H1 (cell line): Measurements from ENCODE around the gene MRFAP1L1. TPM values are rescaled to one million over a fixed set of nuclear protein-coding genes. Genes with fewer than 3 reads are reported as not detected.
A peak's percentile ranks its signal among the peaks of the same experiment; 100 is the strongest.

Source experiments
- CTCF ChIA-PET: fragments of 300-600 bp; sonication (Branson Sonifier 250); formaldehyde crosslinking; loops from one replicate; lab custom pipeline; 2021; ENCODE audit not compliant: partially characterized antibody; lab: Charles Lee
- POLR2A ChIA-PET: fragments of 300-600 bp; sonication (Branson Sonifier 250); formaldehyde crosslinking; loops from one replicate; lab custom pipeline; 2021; ENCODE audit warnings: inconsistent platforms; ENCODE audit not compliant: partially characterized antibody; lab: Charles Lee
- DNase-seq, 2 experiments: peaks; one replicate each; pipeline versions ENCODE4 v3.0.0 to v3.0.0-alpha.2; 2010 to 2022; ENCODE audit warnings: low spot score in 2 of 2, low read depth in 1 of 2, mixed read lengths in 1 of 2
- FAIRE-seq: peaks from 2 replicates; lab custom pipeline; 2011; peaks lifted over from hg19 to GRCh38; lab: Jason Lieb, UNC
- H2AFZ ChIP-seq: 2 replicates; pipeline ENCODE4 v1.8.1; 2012; ENCODE audit warnings: low read length, inconsistent platforms
- H2AK5ac ChIP-seq: 2 replicates; pipeline ENCODE4 v1.6.1; 2013; ENCODE audit warnings: low read depth, low read length
- H2BK120ac ChIP-seq: replicated peaks from 2 replicates; pipeline ENCODE3; 2013; ENCODE audit warnings: low read depth, low read length, inconsistent platforms
- H2BK12ac ChIP-seq: 2 replicates; pipeline ENCODE4 v1.6.1; 2013; ENCODE audit warnings: low read depth, low read length
- H2BK15ac ChIP-seq: 2 replicates; pipeline ENCODE4 v1.6.1; 2013; ENCODE audit warnings: low read length
- H2BK20ac ChIP-seq: 2 replicates; pipeline ENCODE4 v1.6.1; 2013; ENCODE audit warnings: low read length
- H2BK5ac ChIP-seq: 2 replicates; pipeline ENCODE4 v1.6.1; 2013; ENCODE audit warnings: low read depth, low read length
- H3K14ac ChIP-seq: 2 replicates; pipeline ENCODE4 v1.6.1; 2013; ENCODE audit warnings: inconsistent platforms; ENCODE audit not compliant: insufficient read length
- H3K18ac ChIP-seq: 2 replicates; pipeline ENCODE4 v1.6.1; 2013; ENCODE audit warnings: low read length; ENCODE audit errors: extremely low read depth
- H3K23ac ChIP-seq: 2 replicates; pipeline ENCODE4 v1.6.1; 2013; ENCODE audit warnings: inconsistent platforms; ENCODE audit not compliant: insufficient read length
- H3K23me2 ChIP-seq: 2 replicates; pipeline ENCODE4 v1.6.1; 2013; ENCODE audit warnings: low read depth, low read length
- H3K27ac ChIP-seq: 2 replicates; pipeline ENCODE4 v1.6.1; 2011; ENCODE audit warnings: low read depth, low read length, inconsistent platforms
- H3K27me3 ChIP-seq, 4 experiments: replicated peaks in 1 of 4; 1 replicate in 1 of 4; 2 replicates in 3 of 4; pipeline versions ENCODE4 v1.6.1 to v1.8.1; 2011 to 2013; ENCODE audit warnings: low read length in 3 of 4, mild to moderate bottlenecking in 3 of 4, inconsistent platforms in 2 of 4, mixed read lengths in 2 of 4, moderate library complexity in 1 of 4; ENCODE audit not compliant: control insufficient read depth in 3 of 4, insufficient read depth in 3 of 4; ENCODE audit errors: extremely low read depth in 1 of 4
- H3K36me3 ChIP-seq, 4 experiments: 2 replicates each; pipeline versions ENCODE4 v1.6.1 to v1.8.1; 2011 to 2013; ENCODE audit warnings: mild to moderate bottlenecking in 4 of 4, low read length in 3 of 4, moderate library complexity in 2 of 4, control low read depth in 1 of 4, inconsistent platforms in 1 of 4; ENCODE audit not compliant: insufficient read depth in 4 of 4, control insufficient read depth in 2 of 4
- H3K4ac ChIP-seq: replicated peaks from 2 replicates; pipeline ENCODE3; 2013; ENCODE audit warnings: low read length, low read depth, mixed read lengths, inconsistent platforms; ENCODE audit not compliant: insufficient read length
- H3K4me1 ChIP-seq, 4 experiments: replicated peaks in 1 of 4; 1 replicate in 1 of 4; 2 replicates in 3 of 4; pipeline versions ENCODE4 v1.6.1 to v1.8.1; 2011 to 2013; ENCODE audit warnings: low read length in 3 of 4, inconsistent platforms in 2 of 4, mixed read lengths in 1 of 4; ENCODE audit not compliant: insufficient read depth in 4 of 4, control insufficient read depth in 3 of 4
- H3K4me2 ChIP-seq, 2 experiments: 2 replicates each; pipeline versions ENCODE4 v1.6.1 to v1.8.1; 2011 to 2013; ENCODE audit warnings: low read depth in 2 of 2, low read length in 2 of 2, control low read depth in 1 of 2, inconsistent platforms in 1 of 2, mild to moderate bottlenecking in 1 of 2; ENCODE audit not compliant: insufficient read depth in 1 of 2
- H3K4me3 ChIP-seq, 4 experiments: fragments of 200-600, 300-600 bp in 1 of 4; sonication (generic), shearing (Covaris generic), sonication (Bioruptor Twin) in 1 of 4; 2 replicates each; pipeline versions ENCODE4 v1.5.1 to v1.8.1; 2011 to 2016; ENCODE audit warnings: low read length in 4 of 4, low read depth in 3 of 4, control low read depth in 2 of 4, inconsistent platforms in 2 of 4, mild to moderate bottlenecking in 2 of 4, mixed read lengths in 1 of 4, moderate library complexity in 1 of 4; ENCODE audit not compliant: insufficient read depth in 2 of 4; ENCODE audit errors: extremely low read depth in 1 of 4
- H3K56ac ChIP-seq: replicated peaks from 2 replicates; pipeline ENCODE3; 2013; ENCODE audit warnings: low read depth, mild to moderate bottlenecking, mixed read lengths, low read length, inconsistent platforms; ENCODE audit not compliant: insufficient read length
- H3K79me1 ChIP-seq: 2 replicates; pipeline ENCODE4 v1.6.1; 2013; ENCODE audit warnings: low read depth, low read length, control low read depth
- H3K79me2 ChIP-seq, 2 experiments: 2 replicates each; pipeline versions ENCODE4 v1.6.1 to v1.8.1; 2012 to 2013; ENCODE audit warnings: low read length in 2 of 2, mild to moderate bottlenecking in 2 of 2, inconsistent platforms in 1 of 2; ENCODE audit not compliant: insufficient read depth in 2 of 2, control insufficient read depth in 1 of 2
- H3K9ac ChIP-seq, 4 experiments: replicated peaks in 1 of 4; 1 replicate in 1 of 4; 2 replicates in 3 of 4; pipeline versions ENCODE4 v1.6.1 to v1.8.1; 2011 to 2013; ENCODE audit warnings: low read depth in 3 of 4, low read length in 3 of 4, control low read depth in 2 of 4, mild to moderate bottlenecking in 2 of 4, moderate library complexity in 2 of 4, inconsistent platforms in 1 of 4; ENCODE audit errors: extremely low read depth in 1 of 4
- H3K9me3 ChIP-seq, 2 experiments: 2 replicates each; pipeline versions ENCODE4 v1.6.1 to v1.8.1; 2012 to 2013; ENCODE audit warnings: mild to moderate bottlenecking in 2 of 2, moderate library complexity in 2 of 2, control low read depth in 1 of 2, inconsistent platforms in 1 of 2, low read depth in 1 of 2, low read length in 1 of 2, mixed read lengths in 1 of 2; ENCODE audit not compliant: insufficient read depth in 2 of 2
- H4K20me1 ChIP-seq, 2 experiments: replicated peaks in 1 of 2; 2 replicates each; pipeline versions ENCODE3 to v1.8.1; 2011 to 2013; ENCODE audit warnings: inconsistent platforms in 2 of 2, low read length in 2 of 2, mild to moderate bottlenecking in 1 of 2; ENCODE audit not compliant: insufficient read depth in 2 of 2, control insufficient read depth in 1 of 2
- H4K5ac ChIP-seq: 2 replicates; pipeline ENCODE4 v1.6.1; 2013; ENCODE audit warnings: low read length, low read depth, mixed read lengths, inconsistent platforms; ENCODE audit not compliant: insufficient read length
- H4K8ac ChIP-seq: 2 replicates; pipeline ENCODE4 v1.8.0; 2013; ENCODE audit warnings: mild to moderate bottlenecking, moderate library complexity, low read length, inconsistent platforms; ENCODE audit not compliant: insufficient read depth; ENCODE audit errors: extremely low read depth
- H4K91ac ChIP-seq: replicated peaks from 2 replicates; pipeline ENCODE3; 2013; ENCODE audit warnings: low read length, mixed read lengths, inconsistent platforms; ENCODE audit not compliant: insufficient read length
- CREB1 ChIP-seq: IDR thresholded peaks from 2 replicates; pipeline ENCODE4 v1.6.1; 2012; ENCODE audit warnings: inconsistent platforms
- GTF2F1 ChIP-seq: IDR thresholded peaks from 2 replicates; pipeline ENCODE4 v1.6.1; 2012; ENCODE audit warnings: low read depth, low read length, improper control_type of control experiment, borderline replicate concordance
- JUND ChIP-seq: IDR thresholded peaks from 2 replicates; pipeline ENCODE4 v1.6.1; 2011; ENCODE audit warnings: mild to moderate bottlenecking, improper control_type of control experiment, low read length
- KDM5A ChIP-seq: fragments of 200-600 bp; IDR thresholded peaks from 2 replicates; pipeline ENCODE4 v1.7.1; 2012; ENCODE audit warnings: mild to moderate bottlenecking, low read length, inconsistent platforms, mixed read lengths
- USF2 ChIP-seq: IDR thresholded peaks from 2 replicates; pipeline ENCODE4 v1.6.1; 2011; ENCODE audit warnings: low read length, improper control_type of control experiment
- YY1 ChIP-seq: IDR thresholded peaks from 2 replicates; pipeline ENCODE4 v1.6.1; 2011; ENCODE audit warnings: low read depth, mild to moderate bottlenecking, low read length
- WGBS, 2 experiments: shearing (Covaris generic) in 1 of 2; methylation state at CpG; one replicate each; pipeline versions ENCODE4 v1.1.6 to v1.1.7; 2013 to 2015; ENCODE audit warnings: low lambda C conversion rate in 2 of 2, mixed read lengths in 2 of 2, inconsistent platforms in 1 of 2, low coverage in 1 of 2, missing lambda C conversion rate in 1 of 2; ENCODE audit not compliant: insufficient replicate concordance in 2 of 2, insufficient coverage in 1 of 2, insufficient read length in 1 of 2; ENCODE audit errors: extremely low coverage in 1 of 2, missing lambda C conversion rate in 1 of 2; 5-methylcytosine and 5-hydroxymethylcytosine counted together
- polyA plus RNA-seq, 7 experiments: library from polyadenylated mRNA; depleted of rRNA in 3 of 7; stranded (reverse) in 5 of 7; unstranded in 2 of 7; fragments of >200 nt in 5 of 7; fragments of 200-250 nt in 2 of 7; gene quantifications; 1 replicate in 5 of 7; 2 replicates in 1 of 7; 4 replicates in 1 of 7; pipeline versions ENCODE4 v1.2.1 to v1.2.3, GENCODE V29; 2011 to 2013; ENCODE audit warnings: missing spikeins in 2 of 7, mixed read lengths in 2 of 7
- total RNA-seq: library from RNA; stranded (reverse); fragmentation: NEBNext Ultra II Directional; extraction: Animal tissue kit (Norgen Biotek cat#: 25700); gene quantifications from 2 replicates; pipeline ENCODE4 v1.2.1, GENCODE V29; 2021
- TF ChIP-seq, protein P1 (sequence below), 3 experiments: IDR thresholded peaks; 1 replicate in 2 of 3; 2 replicates in 1 of 3; pipeline versions ENCODE4 v1.5.1 to v1.6.1; 2011; ENCODE audit warnings: low read length in 3 of 3, mild to moderate bottlenecking in 3 of 3, inconsistent platforms in 2 of 3, low read depth in 1 of 3, moderate library complexity in 1 of 3; ENCODE audit not compliant: insufficient read depth in 1 of 3; ENCODE audit errors: control extremely low read depth in 1 of 3

MRFAP1L1 gene
- total and polyA plus RNA-seq, 2 of the 8 experiments (the other 6 are each of a cell fraction or from before 2014, with no cell fraction given): 26.8 to 54.3 TPM

DNA sequence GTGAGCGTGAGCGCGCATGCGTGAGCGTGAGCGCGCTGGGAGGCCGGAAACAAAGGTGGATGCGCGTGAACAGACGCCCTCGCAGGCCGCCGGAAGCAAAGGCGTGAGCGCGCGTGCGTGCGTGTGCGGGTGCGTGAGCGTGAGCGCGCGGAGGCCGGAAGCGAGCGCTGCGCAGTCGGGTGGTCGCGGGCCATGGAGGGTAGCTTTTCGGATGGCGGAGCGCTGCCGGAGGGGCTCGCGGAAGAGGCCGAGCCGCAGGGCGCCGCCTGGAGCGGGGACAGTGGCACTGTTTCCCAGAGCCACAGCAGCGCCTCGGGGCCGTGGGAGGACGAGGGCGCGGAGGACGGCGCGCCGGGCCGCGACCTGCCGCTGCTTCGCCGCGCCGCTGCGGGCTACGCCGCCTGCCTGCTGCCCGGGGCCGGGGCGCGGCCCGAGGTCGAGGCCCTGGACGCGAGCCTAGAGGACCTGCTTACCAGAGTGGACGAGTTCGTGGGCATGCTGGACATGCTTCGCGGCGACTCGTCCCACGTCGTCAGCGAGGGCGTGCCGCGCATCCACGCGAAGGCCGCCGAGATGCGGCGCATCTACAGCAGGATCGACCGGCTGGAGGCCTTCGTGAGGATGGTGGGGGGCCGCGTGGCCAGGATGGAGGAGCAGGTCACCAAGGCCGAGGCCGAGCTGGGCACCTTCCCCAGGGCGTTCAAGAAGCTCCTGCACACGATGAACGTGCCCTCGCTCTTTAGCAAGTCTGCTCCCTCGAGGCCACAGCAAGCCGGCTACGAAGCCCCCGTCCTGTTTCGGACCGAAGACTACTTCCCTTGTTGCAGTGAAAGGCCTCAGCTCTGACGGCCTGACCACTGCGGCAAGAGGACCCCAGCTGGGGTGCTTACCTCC, 6.6 kb upstream of the MRFAP1L1 start, which contains the start of gene BLOC1S4:
TSS of gene BLOC1S4 (plus strand) at position 157 of the 894 bp plus-strand sequence. CDS start at position 193, 36 bp downstream.
- POLR2A ChIA-PET: interaction anchor here (0.7 to 2.8 kb wide), 7 partner anchors 8 to 158 kb away, joined by 3 to 9 read pairs (median 3); a partner anchor contains a TSS
- peak within 1 kb of the TSS; percentile 84 to 96 (median 88) for H3K4me3 ChIP-seq
- peaks cover 0 to 4% (median 0%) of the 10 kb centered on the region in 4 experiments; a peak in 2 of 7 replicates for H3K4me1 ChIP-seq
- H2AFZ ChIP-seq: peak within 1 kb of the TSS; percentile 95
- H3K79me1 ChIP-seq: peaks cover 5% of the 10 kb centered on the region
- peak within 1 kb of the TSS; percentile 93 for H4K91ac ChIP-seq
- no peak within 1 kb of the TSS for H4K5ac ChIP-seq
- no peak within 1 kb of the TSS for H3K14ac ChIP-seq
- no peaks in the 10 kb centered on the region; a peak in 3 of 7 replicates for H3K27me3 ChIP-seq
- H2BK20ac ChIP-seq: no peak within 1 kb of the TSS
- CTCF ChIA-PET: interaction anchor here (0.7 to 11.1 kb wide), 9 partner anchors 8 to 170 kb away, joined by 3 to 182 read pairs (median 3); partner anchors contain the start of gene MRFAP1
- no peaks in the 10 kb centered on the region for H3K36me3 ChIP-seq
- H4K20me1 ChIP-seq: peaks cover 3% of the 10 kb centered on the region in 2 experiments
- peak; percentile 70 to 86 for DNase-seq
- peak within 1 kb of the TSS; percentile 64 for H3K4ac ChIP-seq
- peak within 1 kb of the TSS; percentile 68; the same call in 1 of the 2 replicates for H3K27ac ChIP-seq
- FAIRE-seq: no peak
- H3K23me2 ChIP-seq: peaks cover 6% of the 10 kb centered on the region
- H3K9ac ChIP-seq: peak within 1 kb of the TSS; percentile 65 to 88 (median 78)
- H3K4me2 ChIP-seq: peak within 1 kb of the TSS; percentile 96 to 100
- peak within 1 kb of the TSS; percentile 6 for H2BK5ac ChIP-seq
- H4K8ac ChIP-seq: peak within 1 kb of the TSS; percentile 86
- peaks cover 0 to 20% of the 10 kb centered on the region in 2 experiments; a peak in 2 of 4 replicates for H3K79me2 ChIP-seq
- WGBS, 2 experiments: 2% methylated on average over 108 of the region's 109 CpGs; no CpG with 5 or more reads in 1 of the 2 experiments
- no peak within 1 kb of the TSS; the same call in 1 of the 2 replicates for H2AK5ac ChIP-seq
- peak within 1 kb of the TSS; percentile 75; the same call in 1 of the 2 replicates for H2BK12ac ChIP-seq
- H3K18ac ChIP-seq: peak within 1 kb of the TSS; percentile 96
- no peaks in the 10 kb centered on the region for H3K9me3 ChIP-seq
- H2BK15ac ChIP-seq: peak within 1 kb of the TSS; percentile 81; the same call in 1 of the 2 replicates
- no peak within 1 kb of the TSS for H2BK120ac ChIP-seq
- peak within 1 kb of the TSS; percentile 52 for H3K56ac ChIP-seq
- no peak within 1 kb of the TSS for H3K23ac ChIP-seq
- TF ChIP-seq USF2: no peak
- TF ChIP-seq CREB1: peak; percentile 50; the same call in 1 of the 2 replicates
- TF ChIP-seq, protein P1, sequence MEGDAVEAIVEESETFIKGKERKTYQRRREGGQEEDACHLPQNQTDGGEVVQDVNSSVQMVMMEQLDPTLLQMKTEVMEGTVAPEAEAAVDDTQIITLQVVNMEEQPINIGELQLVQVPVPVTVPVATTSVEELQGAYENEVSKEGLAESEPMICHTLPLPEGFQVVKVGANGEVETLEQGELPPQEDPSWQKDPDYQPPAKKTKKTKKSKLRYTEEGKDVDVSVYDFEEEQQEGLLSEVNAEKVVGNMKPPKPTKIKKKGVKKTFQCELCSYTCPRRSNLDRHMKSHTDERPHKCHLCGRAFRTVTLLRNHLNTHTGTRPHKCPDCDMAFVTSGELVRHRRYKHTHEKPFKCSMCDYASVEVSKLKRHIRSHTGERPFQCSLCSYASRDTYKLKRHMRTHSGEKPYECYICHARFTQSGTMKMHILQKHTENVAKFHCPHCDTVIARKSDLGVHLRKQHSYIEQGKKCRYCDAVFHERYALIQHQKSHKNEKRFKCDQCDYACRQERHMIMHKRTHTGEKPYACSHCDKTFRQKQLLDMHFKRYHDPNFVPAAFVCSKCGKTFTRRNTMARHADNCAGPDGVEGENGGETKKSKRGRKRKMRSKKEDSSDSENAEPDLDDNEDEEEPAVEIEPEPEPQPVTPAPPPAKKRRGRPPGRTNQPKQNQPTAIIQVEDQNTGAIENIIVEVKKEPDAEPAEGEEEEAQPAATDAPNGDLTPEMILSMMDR (IDR thresholded peaks at IDR 0.05; ENCODE audit: control extremely low read depth in 1 of 3, insufficient read depth in 1 of 3, low read depth in 1 of 3, low read length in 3 of 3): no peak
- TF ChIP-seq JUND: no peak
- TF ChIP-seq KDM5A: no peak; the same call in 1 of the 2 replicates
- no peak for TF ChIP-seq GTF2F1
- 0 out of 2 replicates have a peak, but pooled peaks have one; percentile 42 for TF ChIP-seq YY1
